ENCODE measurements around the gene TWIST2. TPM values are rescaled to one million over a fixed set of nuclear protein-coding genes. Genes with fewer than 3 reads are reported as not detected.

Gene TWIST2
- total RNA-seq, 4 donors from 2014 or later = 10.4 to 30.1 (median 20.8) TPM

DNA sequence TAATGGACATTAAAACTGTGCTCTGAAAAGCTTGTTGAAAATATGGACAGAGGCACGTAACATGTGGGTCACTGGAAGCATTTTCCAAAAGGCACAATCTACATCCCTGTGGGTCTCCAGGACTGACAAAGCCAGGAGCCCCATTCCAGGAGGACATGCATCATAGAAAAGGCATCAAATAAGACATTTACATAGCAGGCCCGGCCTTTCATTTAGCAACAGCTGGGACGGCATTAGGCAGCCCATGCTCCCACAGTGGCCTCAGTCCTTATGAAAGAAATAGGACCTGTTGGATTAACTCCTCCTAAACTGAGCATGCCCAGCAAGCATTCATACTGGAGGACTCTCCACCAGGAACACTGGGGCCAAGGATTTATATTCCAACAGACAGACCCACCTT is 72.2 kb downstream of the TWIST2 start:
- H3K27me3 ChIP-seq = no peaks in the 10 kb centered on the region
- no peaks in the 10 kb centered on the region for H3K4me1 ChIP-seq
- no peak for TF ChIP-seq POLR2A (IDR thresholded peaks at IDR 0.05)
- TF ChIP-seq, protein P1, sequence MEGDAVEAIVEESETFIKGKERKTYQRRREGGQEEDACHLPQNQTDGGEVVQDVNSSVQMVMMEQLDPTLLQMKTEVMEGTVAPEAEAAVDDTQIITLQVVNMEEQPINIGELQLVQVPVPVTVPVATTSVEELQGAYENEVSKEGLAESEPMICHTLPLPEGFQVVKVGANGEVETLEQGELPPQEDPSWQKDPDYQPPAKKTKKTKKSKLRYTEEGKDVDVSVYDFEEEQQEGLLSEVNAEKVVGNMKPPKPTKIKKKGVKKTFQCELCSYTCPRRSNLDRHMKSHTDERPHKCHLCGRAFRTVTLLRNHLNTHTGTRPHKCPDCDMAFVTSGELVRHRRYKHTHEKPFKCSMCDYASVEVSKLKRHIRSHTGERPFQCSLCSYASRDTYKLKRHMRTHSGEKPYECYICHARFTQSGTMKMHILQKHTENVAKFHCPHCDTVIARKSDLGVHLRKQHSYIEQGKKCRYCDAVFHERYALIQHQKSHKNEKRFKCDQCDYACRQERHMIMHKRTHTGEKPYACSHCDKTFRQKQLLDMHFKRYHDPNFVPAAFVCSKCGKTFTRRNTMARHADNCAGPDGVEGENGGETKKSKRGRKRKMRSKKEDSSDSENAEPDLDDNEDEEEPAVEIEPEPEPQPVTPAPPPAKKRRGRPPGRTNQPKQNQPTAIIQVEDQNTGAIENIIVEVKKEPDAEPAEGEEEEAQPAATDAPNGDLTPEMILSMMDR (IDR thresholded peaks at IDR 0.05) = no peak
- no peaks in the 10 kb centered on the region for H3K9me3 ChIP-seq
- intact Hi-C loops (cut with DNase I) = no loop called here
- H3K27ac ChIP-seq = no peak overlapping the region
- 78 to 95% methylated on average over 3 of the region's 3 CpGs for WGBS, 2 donors
- H3K36me3 ChIP-seq = no peaks in the 10 kb centered on the region
- DNase-seq = no peak
- no peak overlapping the region for H3K4me3 ChIP-seq (replicated peaks in 1 of 3)

DNA sequence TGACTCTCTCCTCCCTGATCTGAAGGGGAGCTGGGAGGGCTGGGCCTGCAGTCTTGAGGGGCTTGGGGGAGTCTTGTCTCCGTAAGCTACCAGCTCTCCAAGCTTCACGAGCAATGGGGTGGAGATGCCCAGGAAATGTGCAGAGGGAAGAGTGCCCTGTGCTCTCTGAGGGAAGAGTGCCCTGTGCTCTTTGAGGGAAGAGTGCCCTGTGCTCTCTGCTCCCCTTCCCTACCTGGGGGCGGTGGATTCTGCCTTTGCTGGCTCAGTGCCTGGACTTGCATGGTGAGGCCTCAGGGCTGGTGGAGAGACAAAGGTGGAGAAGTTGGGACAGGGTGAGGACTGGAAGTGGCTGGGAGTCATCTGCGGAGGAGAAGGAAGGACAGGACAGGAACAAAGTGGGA is 72.7 kb downstream of the TWIST2 start:
- no peak for DNase-seq
- H3K9me3 ChIP-seq = no peaks in the 10 kb centered on the region
- no peaks in the 10 kb centered on the region for H3K36me3 ChIP-seq
- H3K4me3 ChIP-seq (replicated peaks in 1 of 3) = no peak overlapping the region
- 64 to 75% methylated on average over 4 of the region's 4 CpGs for WGBS, 2 donors
- TF ChIP-seq, protein P1 (IDR thresholded peaks at IDR 0.05) = no peak
- TF ChIP-seq POLR2A (IDR thresholded peaks at IDR 0.05) = no peak
- no peaks in the 10 kb centered on the region for H3K4me1 ChIP-seq
- H3K27me3 ChIP-seq = no peaks in the 10 kb centered on the region
- H3K27ac ChIP-seq = no peak overlapping the region
- intact Hi-C loops (cut with DNase I) = no loop called here

DNA sequence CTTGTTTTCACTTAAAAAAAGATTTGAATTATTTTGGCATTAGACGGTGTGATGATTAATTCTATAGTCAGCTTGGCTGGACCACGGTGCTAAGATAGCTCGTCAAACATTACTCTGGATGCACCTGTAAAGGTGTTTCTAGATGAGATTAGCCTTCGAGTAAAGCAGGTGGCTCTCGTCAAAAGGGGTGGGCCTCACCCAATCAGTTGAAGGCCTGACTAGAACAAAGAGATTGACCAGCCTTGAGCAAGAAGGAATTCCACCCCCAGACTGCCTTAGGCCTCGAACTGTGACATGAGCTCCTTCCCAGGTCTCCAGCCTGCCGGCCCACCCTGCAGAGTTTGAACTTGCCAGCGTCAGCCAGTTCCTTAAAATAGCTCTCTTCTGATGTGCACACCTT is 73.4 kb downstream of the TWIST2 start:
- no peaks in the 10 kb centered on the region for H3K27me3 ChIP-seq
- intact Hi-C loops (cut with DNase I) = no loop called here
- no peak overlapping the region for H3K27ac ChIP-seq
- no peaks in the 10 kb centered on the region for H3K4me1 ChIP-seq
- H3K4me3 ChIP-seq (replicated peaks in 1 of 3) = no peak overlapping the region
- TF ChIP-seq, protein P1 (IDR thresholded peaks at IDR 0.05) = no peak
- TF ChIP-seq POLR2A (IDR thresholded peaks at IDR 0.05) = no peak
- H3K36me3 ChIP-seq = no peaks in the 10 kb centered on the region
- WGBS, 2 donors = 81 to 82% methylated on average over 5 to 8 of the region's 8 CpGs
- H3K9me3 ChIP-seq = no peaks in the 10 kb centered on the region
- no peak for DNase-seq

DNA sequence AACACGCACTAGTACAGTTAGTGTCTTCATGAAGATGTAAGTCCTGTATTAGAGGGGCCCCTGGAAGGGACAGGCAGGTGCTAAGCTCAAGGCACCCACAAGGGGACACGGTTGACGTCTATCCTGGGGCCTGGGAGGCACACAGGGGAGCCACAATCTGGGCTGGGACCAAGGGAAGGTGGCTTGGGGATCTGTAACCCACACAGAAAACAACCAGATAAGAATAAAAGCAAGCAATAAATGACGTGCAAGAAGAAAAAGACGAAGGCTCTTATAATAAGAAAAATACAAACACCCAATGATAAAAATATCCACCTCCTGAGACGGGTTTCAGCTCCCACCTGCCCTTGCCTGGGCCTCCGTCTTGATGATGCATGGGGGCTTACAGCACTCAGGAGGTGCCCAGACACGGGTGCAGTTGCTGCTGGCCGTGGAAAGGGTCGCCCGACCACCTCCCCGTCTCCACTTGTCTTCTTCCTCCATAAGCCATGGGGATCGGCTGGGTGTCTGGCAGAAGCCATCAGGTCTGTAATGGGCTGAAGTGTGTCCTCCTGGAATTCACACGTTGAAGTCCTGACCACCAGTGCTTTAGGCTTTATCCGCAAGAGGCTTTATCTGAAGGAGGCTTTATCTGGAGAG is 73.9 kb downstream of the TWIST2 start:
- H3K4me1 ChIP-seq = no peaks in the 10 kb centered on the region
- H3K36me3 ChIP-seq = no peaks in the 10 kb centered on the region
- intact Hi-C loops (cut with DNase I) = no loop called here
- TF ChIP-seq POLR2A (IDR thresholded peaks at IDR 0.05) = no peak
- TF ChIP-seq, protein P1 (IDR thresholded peaks at IDR 0.05) = no peak
- no peak overlapping the region for H3K4me3 ChIP-seq (replicated peaks in 1 of 3)
- H3K9me3 ChIP-seq = no peaks in the 10 kb centered on the region
- H3K27me3 ChIP-seq = no peaks in the 10 kb centered on the region
- WGBS, 2 donors = 81 to 84% methylated on average over 15 of the region's 15 CpGs
- DNase-seq = no peak
- H3K27ac ChIP-seq = no peak overlapping the region

DNA sequence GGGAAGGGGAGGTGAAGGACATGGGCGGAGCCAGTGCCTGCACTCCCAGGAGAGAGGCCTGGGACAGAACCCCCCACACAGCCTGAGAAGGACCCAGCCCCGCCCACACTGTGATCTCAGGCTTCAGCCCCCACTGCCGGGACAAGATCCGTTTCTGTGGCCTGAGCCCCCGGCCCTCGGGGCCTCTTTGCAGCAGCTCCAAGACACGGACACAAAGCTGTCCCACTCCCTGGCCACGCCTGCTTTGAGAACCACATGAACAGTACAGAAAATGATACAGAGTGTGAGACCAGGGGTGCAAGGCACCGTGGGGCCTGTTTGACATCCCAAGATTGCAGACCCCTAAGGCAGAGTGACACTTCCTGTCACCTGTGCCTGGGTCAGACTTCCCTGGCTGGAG is 74.5 kb downstream of the TWIST2 start:
- no peaks in the 10 kb centered on the region for H3K4me1 ChIP-seq
- DNase-seq = no peak
- no peaks in the 10 kb centered on the region for H3K27me3 ChIP-seq
- H3K4me3 ChIP-seq (replicated peaks in 1 of 3) = no peak overlapping the region
- TF ChIP-seq, protein P1 (IDR thresholded peaks at IDR 0.05) = no peak
- no peak for TF ChIP-seq POLR2A (IDR thresholded peaks at IDR 0.05)
- H3K9me3 ChIP-seq = no peaks in the 10 kb centered on the region
- 59 to 80% methylated on average over 5 to 9 of the region's 9 CpGs for WGBS, 2 donors
- no peaks in the 10 kb centered on the region for H3K36me3 ChIP-seq
- H3K27ac ChIP-seq = no peak overlapping the region
- intact Hi-C loops (cut with DNase I) = no loop called here

Measured in thyroid gland (tissue), 4 donors.